Spleen (tissue), 11 donors: ENCODE results near the gene ADRA2B. TPM values are rescaled to one million over a fixed set of nuclear protein-coding genes. Genes with fewer than 3 reads are reported as not detected.
A peak's percentile ranks its signal among the peaks of the same experiment; 100 is the strongest.

Source experiments
- DNase-seq: peaks from one replicate; pipeline ENCODE4 v3.0.0-alpha.2; 2020
- H3K27ac ChIP-seq, 8 donors: fragments of 200-600 bp; sonication (generic) in 7 of 8; 1 replicate in 4 of 8; 2 replicates in 4 of 8; pipeline versions ENCODE4 v1.5.0 to v1.8.0; 2016 to 2021; ENCODE audit warnings: inconsistent platforms in 4 of 8, mild to moderate bottlenecking in 4 of 8, moderate library complexity in 1 of 8
- H3K27me3 ChIP-seq, 7 donors: fragments of 200-600 bp; sonication (generic) in 6 of 7; replicated peaks in 1 of 7; 1 replicate in 4 of 7; 2 replicates in 3 of 7; pipeline versions ENCODE4 v1.5.0 to v1.8.0; 2016 to 2021; ENCODE audit warnings: inconsistent platforms in 3 of 7, mild to moderate bottlenecking in 1 of 7
- H3K36me3 ChIP-seq, 6 donors: fragments of 200-600 bp; sonication (generic) in 5 of 6; 1 replicate in 4 of 6; 2 replicates in 2 of 6; pipeline versions ENCODE4 v1.5.0 to v1.8.0; 2016 to 2021; ENCODE audit warnings: inconsistent platforms in 2 of 6
- H3K4me1 ChIP-seq, 6 donors: fragments of 200-600 bp; sonication (generic) in 5 of 6; 1 replicate in 3 of 6; 2 replicates in 3 of 6; pipeline versions ENCODE4 v1.5.0 to v1.8.0; 2016 to 2021; ENCODE audit warnings: inconsistent platforms in 3 of 6
- H3K4me3 ChIP-seq, 8 donors: fragments of 200-600 bp; sonication (generic) in 7 of 8; 1 replicate in 4 of 8; 2 replicates in 4 of 8; pipeline versions ENCODE4 v1.5.0 to v1.8.0; 2016 to 2021; ENCODE audit warnings: inconsistent platforms in 4 of 8, mild to moderate bottlenecking in 4 of 8, moderate library complexity in 2 of 8
- H3K9me3 ChIP-seq, 8 donors: fragments of 200-600 bp; sonication (generic) in 7 of 8; 1 replicate in 4 of 8; 2 replicates in 4 of 8; pipeline versions ENCODE4 v1.5.0 to v1.8.0; 2016 to 2021; ENCODE audit warnings: inconsistent platforms in 4 of 8
- CTCF ChIP-seq, 11 experiments: fragments of 200-600 bp in 7 of 11; fragments of 450-650 bp in 4 of 11; sonication (generic) in 4 of 11; IDR thresholded peaks in 8 of 11; conservative IDR thresholded peaks in 3 of 11; 1 replicate in 7 of 11; 2 replicates in 4 of 11; pipeline versions ENCODE4 v1.4.0 to v1.8.0; 2016 to 2021; ENCODE audit warnings: antibody characterized with exemption in 11 of 11, inconsistent platforms in 4 of 11, mild to moderate bottlenecking in 1 of 11
- POLR2A ChIP-seq, 3 donors: fragments of 450-650 bp; IDR thresholded peaks; one replicate each; pipeline ENCODE4 v1.5.1; 2017; ENCODE audit warnings: antibody characterized with exemption in 3 of 3, mild to moderate bottlenecking in 1 of 3
- POLR2AphosphoS5 ChIP-seq, 3 donors: sonication (generic); formaldehyde crosslinking; IDR thresholded peaks; one replicate each; pipeline ENCODE4 v1.5.1; 2017; ENCODE audit warnings: antibody characterized with exemption in 3 of 3
- WGBS, 5 donors: extraction: QIAGEN DNeasy Blood & Tissue Kit in 3 of 5; methylation state at CpG; one replicate each; pipeline versions ENCODE4 v1.1.5 to v1.1.7; 2013 to 2018; 5-methylcytosine and 5-hydroxymethylcytosine counted together
- intact Hi-C: fragments of 100-400 bp; cut with DNase I; formaldehyde crosslinking; loops from one replicate; pipeline ENCODE4 v1.15.0; 2023; ENCODE audit warnings: low total_unique reads
- polyA plus RNA-seq, 3 donors: library from polyadenylated mRNA; stranded (reverse); fragments of 200-250 nt; gene quantifications; one replicate each; pipeline ENCODE4 v1.2.1, GENCODE V29; 2013
- total RNA-seq, 7 donors: library from RNA; depleted of rRNA in 3 of 7; stranded (reverse); fragments of >200 nt in 3 of 7; fragmentation: NEBNext Ultra II Directional in 4 of 7; extraction: Animal tissue kit (Norgen Biotek cat#: 25700) in 4 of 7; gene quantifications; one replicate each; pipeline versions ENCODE4 v1.1.0 to v1.2.1, GENCODE V29; 2016 to 2021
- donor health status: healthy with polysubstance abuse.
- donor health status: DM: no; HTN: no; CAD: no; lungs with moderate emphysema.
- donor health status: DM: no; HTN: no; CAD: no.
- donor health status: Bipolar disorder and iron deficiency.
- donor health status: healthy.
- donor health status: DM: no; HTN: no; CAD: no.
- donor health status: DM: yes; HTN: yes; CAD: no.

ADRA2B gene
- total and polyA plus RNA-seq, 10 donors = 1.8 to 14.2 (median 5.2) TPM

- Histone ChIP-seq H3K9me3 (no peaks in the 10 kb centered on the region), H3K27ac (no peak overlapping the region), H3K4me3 (no peak overlapping the region), H3K27me3 (peaks cover 0 to 73% (median 22%) of the 10 kb centered on the region in 7 donors), H3K36me3 (no peaks in the 10 kb centered on the region), H3K4me1 (peaks cover 3 to 48% (median 25%) of the 10 kb centered on the region in 6 donors)
- intact Hi-C loops = no loop called here
- no peak for TF ChIP-seq CTCF (IDR thresholded peaks at IDR 0.05 in 8 of 11, conservative IDR thresholded peaks at IDR 0.05 in 3 of 11)
- TF ChIP-seq POLR2A (IDR thresholded peaks at IDR 0.05) = no peak
- no peak for TF ChIP-seq POLR2AphosphoS5 (IDR thresholded peaks at IDR 0.05)
- WGBS, 5 donors = 91 to 97% (median 92%) methylated on average over 10 to 13 of the region's 13 CpGs
- peak; percentile 58 for DNase-seq
Measured at GRCh38 chr2:96118698-96119388, 2.5 kb upstream of the ADRA2B start.

GRCh38 chr2:96117701-96118588, 1.6 kb upstream of the ADRA2B start:
- 48 to 59% (median 57%) methylated on average over 13 to 17 of the region's 17 CpGs for WGBS, 5 donors
- DNase-seq = peak; percentile 73
- H3K4me3 ChIP-seq = peak overlapping the region in 1 of 8 donors; percentile 78
- peaks cover 3 to 51% (median 25%) of the 10 kb centered on the region in 6 donors for H3K4me1 ChIP-seq
- no peaks in the 10 kb centered on the region for H3K9me3 ChIP-seq
- intact Hi-C loops = no loop called here
- TF ChIP-seq CTCF (IDR thresholded peaks at IDR 0.05 in 8 of 11, conservative IDR thresholded peaks at IDR 0.05 in 3 of 11) (no peak), POLR2AphosphoS5 (IDR thresholded peaks at IDR 0.05) (no peak), POLR2A (IDR thresholded peaks at IDR 0.05) (no peak)
- no peaks in the 10 kb centered on the region for H3K36me3 ChIP-seq
- peaks cover 0 to 73% (median 22%) of the 10 kb centered on the region in 7 donors for H3K27me3 ChIP-seq
- H3K27ac ChIP-seq = no peak overlapping the region

- intact Hi-C loops = no loop called here
Measured at GRCh38 chr2:96116879-96117533, 635 bp upstream of the ADRA2B start.

More at GRCh38 chr2:96116879-96117533, 635 bp upstream of the ADRA2B start:
- Histone ChIP-seq H3K4me1 (peaks cover 3 to 51% (median 25%) of the 10 kb centered on the region in 6 donors), H3K4me3 (peak overlapping the region; percentile 57 to 83 (median 76)), H3K27ac (peak overlapping the region in 7 of 8 donors; percentile 38 to 80 (median 72)), H3K27me3 (peaks cover 0 to 71% (median 22%) of the 10 kb centered on the region in 7 donors), H3K9me3 (no peaks in the 10 kb centered on the region), H3K36me3 (no peaks in the 10 kb centered on the region)
- peak; percentile 90 for DNase-seq
- WGBS, 5 donors = 1 to 7% (median 2%) methylated on average over 13 to 62 of the region's 62 CpGs
- TF ChIP-seq CTCF (IDR thresholded peaks at IDR 0.05 in 8 of 11, conservative IDR thresholded peaks at IDR 0.05 in 3 of 11) = peak in 10 of 11 experiments; percentile 13 to 98 (median 92)
- TF ChIP-seq POLR2A (IDR thresholded peaks at IDR 0.05) = no peak
